IPS-NIHi11 (cell line): ENCODE data around the gene AUNIP.
A peak's percentile ranks its signal among the peaks of the same experiment; 100 is the strongest.

Experiments
- DNase-seq: peaks from one replicate; pipeline ENCODE4 v3.0.0; 2012; ENCODE audit warnings: mixed read lengths, low spot score

AUNIP gene

DNA sequence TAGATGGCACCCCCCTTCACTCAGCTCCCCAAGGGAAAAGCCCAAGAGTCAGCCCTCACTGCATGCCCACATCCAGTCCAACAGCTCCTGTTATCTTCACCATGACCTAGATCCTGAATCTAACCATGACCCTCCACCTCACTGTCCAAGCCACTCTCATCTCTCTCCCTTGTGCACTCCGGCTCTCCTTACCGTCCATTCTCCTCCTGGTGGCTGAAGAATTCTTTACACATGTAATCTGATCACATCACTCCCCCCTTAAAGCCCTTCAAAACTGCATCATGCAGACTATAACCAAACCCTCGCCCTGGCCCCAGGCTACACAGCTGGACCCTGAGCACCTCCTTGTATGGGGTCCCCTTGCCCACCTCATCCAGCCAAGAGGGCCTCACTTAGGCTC lies 30.2 kb upstream of the AUNIP start:
- no peak for DNase-seq

DNA sequence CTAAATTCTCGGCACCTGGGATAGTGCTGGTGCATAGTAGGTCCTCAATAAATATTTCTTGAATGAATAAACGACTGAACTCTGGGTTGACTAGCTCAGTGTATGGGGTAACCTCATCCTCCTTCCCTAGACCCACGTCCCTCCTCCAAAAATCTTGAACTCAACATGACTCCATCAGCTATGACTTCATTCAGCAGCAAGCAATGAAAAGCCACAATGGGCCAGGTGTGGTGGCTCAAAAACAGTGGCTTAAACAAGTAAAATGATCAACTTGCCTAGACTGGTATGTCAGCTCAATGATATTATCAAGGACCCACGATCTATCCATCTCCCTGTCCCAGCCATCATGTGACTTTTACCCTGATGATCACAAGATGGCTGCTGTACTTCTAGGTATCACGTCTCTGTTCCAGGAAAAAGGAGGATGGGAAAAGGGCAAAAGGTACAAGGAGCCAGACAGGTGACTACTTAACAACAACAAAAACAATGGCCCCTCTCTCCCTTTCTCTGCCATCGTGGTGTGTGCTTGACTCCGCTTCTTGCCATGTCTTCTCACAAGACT lies 29.2 kb upstream of the AUNIP start:
- DNase-seq: no peak

DNA sequence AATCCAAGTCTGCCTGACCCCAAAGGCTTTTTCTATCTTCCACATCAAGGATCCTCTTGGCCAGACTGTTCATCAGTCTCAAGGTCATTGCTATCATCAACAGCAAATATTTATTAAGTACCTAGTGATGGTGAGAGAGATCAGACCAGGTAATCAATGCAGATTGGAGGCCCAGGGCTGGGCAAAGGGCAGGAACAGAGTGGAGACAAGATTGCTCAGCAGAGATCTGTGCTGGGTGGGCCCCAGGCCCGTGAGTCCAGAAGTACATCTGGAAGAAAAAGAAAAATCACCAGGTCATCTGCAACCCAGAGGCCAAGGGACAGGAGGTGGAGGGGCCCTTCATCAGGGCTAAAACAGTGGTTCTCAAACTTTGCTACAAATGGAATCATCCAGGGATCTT lies 26.3 kb upstream of the AUNIP start:
- DNase-seq: no peak

DNA sequence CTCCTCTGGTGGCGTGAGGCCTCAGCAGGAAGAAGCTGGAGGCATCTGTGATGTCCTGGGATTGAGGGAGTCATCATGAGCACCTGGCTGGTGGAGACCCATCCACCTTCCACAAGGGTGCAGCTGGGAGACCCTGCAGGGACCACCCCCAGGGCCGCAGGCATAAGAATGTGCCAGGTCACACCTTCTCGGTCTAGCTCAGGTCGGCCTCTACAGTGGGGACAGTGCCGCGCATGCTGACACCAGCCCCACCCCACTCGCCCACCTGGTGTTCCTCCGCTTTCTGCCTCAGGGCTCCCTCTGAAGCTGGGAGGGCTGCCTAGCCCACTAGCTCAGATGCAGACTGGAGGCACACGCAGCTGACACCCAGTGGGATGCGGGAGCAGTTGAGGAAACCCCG lies 22.0 kb upstream of the AUNIP start:
- DNase-seq: no peak

DNA sequence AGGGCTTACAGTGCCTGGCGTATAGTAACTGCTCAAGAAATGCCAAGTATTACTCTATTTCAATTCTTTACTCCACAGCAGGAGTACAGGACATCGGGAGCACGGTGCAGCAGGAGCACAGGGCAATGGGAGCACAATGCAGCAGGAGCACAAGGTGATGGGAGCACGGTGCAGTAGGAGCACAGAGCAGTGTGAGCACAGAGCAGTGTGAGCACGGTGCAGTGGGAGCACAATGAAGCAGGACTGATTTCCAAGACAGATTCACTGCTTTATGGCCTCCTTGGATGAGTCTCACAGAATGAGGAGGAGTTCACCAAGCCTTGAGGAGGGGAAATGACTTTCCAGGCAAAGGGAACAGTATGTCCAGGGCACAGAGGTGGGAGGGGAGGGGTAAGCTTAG lies 21.3 kb upstream of the AUNIP start:
- no peak for DNase-seq

DNA sequence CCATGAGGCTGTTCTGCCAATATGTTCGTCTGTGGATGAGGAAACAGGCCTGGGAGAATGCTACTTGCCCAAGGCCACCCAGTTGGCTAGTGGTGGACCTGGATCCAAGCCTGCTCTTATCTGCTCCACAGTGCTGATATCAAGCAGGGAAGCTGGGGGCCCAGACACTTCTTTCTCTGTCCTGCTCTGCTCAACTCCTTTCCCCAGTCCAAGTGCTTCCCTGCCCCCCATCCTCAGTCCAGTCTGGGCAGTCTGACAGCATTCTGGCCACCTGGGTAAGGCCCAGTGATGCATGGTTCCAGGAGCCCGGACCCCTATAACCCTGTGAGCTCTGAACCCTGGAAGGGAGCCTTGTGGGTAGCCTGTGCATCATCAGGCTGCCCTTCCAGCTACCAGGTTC lies 20.4 kb upstream of the AUNIP start:
- no peak for DNase-seq

DNA sequence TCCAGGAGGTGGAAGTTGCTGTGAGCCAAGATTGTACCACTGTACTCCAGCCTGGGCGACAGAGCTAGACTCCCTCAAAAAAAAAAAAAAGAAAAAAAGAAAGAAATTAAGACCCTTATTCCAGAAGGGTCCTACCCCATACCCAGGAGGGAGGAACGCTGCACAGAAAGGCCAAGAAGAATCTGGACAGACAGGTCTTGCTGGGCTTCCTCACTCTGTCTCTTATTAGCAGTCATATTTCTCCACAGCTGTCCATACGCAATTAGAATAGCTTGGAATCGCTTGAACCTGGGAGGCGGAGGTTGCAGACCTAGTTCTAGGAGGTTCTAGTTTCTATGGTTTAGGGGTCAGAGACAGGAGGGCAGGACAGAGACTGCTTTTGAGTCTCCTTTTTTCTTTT lies 19.4 kb upstream of the AUNIP start:
- no peak for DNase-seq

DNA sequence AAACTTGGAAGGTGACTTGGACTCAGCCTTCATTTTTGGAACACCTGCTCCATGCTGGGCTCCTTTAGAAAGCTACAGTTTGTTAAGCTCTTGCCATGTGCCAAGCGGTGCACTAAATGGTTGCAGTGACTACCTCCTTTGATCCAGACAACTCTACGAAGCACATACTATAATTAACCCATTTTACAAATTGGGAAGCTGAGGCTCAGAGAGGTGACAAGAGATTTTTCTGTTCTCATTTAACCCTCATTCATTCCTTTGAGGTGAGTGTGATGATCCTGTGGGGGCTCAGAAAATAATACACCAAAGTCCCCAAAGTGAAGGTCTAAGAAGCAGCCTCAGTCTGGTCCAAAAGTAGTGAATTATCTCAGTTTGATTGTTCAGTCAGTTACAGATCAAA lies 17.9 kb upstream of the AUNIP start:
- no peak for DNase-seq

DNA sequence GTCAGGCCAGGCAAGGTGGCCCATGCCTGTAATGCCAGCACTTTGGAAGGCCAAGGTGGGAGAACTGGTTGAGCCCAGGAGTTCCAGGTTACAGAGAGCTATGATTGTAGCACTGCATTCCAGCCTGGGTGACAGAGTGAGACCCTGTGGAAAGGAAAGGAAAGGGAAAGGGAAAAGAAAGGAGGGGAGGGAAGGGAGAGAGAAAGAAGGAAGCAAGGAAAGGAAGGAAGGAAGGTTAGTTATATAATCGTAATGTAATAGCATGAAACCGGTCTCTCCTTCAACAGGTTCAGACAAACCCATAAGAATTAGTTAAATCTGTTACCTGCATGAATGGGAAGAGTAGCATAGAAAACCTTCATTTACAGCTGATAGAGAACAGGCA lies 17.4 kb upstream of the AUNIP start:
- no peak for DNase-seq

DNA sequence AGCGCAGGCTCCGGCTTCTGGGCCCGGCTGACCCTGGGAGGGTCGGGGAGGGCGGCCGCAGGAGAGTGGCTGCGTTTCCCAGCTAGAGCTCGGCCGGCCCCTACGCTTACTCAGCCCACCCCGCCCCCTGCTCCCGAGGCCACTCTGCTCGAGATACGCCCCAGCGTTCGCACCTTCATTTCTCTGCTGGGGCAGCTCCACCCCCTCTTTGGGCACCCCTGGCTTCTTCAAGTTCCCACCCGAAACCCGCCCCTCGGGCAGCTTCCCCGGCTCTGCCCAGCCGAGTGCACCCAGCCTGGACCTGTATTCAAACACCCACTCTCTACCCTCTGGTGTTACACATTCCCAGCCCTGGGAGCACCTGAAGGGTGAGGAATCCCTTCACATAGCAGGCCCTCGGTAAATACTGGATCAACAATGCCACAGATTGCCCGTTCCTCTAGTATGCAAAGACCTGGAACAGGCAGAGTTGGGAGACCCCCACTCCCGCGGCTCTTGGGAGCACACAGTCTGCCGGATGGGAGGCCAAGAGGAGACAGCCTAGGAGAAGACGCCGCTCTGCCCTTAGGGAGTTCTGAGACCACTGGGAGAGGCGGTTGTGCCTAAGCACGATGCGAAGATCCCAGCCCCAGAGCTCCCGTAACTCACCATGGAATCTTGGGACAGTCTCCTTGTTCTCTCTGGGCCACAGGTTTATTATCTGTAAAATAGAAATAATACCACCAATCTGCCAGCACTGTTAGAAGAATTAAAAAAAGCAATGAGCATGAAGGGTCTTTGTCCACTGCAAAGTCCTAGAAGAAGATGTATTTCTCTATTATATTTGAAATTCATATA lies 16.8 kb upstream of the AUNIP start:
- DNase-seq: peak; percentile 71

DNA sequence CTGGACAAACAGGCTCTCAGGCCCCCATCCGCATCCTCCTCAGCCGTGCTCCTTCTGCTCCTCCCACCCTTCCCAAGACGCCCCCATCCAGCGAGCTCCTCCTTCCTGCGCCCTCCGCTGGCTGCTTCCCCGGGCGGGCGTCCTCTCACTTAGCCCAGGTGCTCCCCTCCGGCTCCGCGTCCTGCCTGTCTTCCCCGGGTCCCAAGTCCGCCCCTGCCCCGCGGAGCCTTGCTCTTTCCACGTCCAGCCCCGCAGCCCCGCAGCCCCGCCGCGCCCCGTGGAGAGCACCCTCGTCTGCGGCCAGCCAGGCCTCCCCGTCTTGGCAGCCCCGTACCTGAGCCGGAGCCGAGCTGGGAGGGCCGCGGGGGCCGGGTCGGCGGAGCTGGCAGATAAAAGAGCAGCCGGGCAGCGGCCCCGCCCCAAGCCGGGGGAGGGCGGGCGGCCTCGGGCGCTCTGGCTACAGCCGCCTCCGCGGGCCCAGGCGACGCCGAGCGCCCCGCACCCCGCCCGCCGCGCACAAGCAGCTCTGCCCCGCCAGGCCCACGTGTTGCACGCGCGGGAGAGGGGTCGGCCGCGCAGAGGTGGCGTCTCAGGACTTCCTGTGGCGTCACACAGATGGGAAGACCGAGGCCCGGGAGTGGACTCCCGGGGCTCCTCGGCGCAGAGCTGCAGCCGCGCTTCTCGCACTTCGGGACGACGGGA lies 16.0 kb upstream of the AUNIP start, which contains the start of gene PAQR7:
Gene PAQR7, minus strand, starts transcription at position 555 of the 702 bp plus-strand sequence. CDS start 11,869 bp downstream, outside the sequence.
- peak; percentile 88 for DNase-seq

DNA sequence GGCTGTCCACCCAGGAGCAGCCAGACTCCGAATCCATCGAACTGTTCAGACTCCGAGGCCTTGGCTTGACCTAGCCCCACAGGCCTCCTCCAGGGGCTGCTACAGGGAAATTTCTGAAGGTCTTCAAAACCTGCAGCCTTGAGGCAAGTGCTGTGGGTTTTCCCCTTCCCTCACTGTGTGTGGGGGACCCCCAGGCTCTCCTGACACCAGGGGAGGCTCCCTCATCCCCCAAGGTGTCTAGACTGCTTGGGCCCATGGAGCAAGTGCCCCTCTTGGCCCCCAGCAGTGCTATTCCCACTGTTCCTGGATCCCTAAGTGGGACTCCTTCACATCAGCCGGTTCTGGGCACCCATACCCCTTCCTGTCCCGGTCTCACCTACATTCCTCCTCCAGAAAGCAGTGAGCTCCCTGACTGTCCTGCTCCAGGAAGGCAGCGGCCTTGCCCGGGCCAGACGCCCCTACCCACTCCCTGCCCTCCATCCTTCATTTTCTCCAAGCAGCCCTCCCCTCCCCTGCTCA lies 15.4 kb upstream of the AUNIP start:
- no peak for DNase-seq

DNA sequence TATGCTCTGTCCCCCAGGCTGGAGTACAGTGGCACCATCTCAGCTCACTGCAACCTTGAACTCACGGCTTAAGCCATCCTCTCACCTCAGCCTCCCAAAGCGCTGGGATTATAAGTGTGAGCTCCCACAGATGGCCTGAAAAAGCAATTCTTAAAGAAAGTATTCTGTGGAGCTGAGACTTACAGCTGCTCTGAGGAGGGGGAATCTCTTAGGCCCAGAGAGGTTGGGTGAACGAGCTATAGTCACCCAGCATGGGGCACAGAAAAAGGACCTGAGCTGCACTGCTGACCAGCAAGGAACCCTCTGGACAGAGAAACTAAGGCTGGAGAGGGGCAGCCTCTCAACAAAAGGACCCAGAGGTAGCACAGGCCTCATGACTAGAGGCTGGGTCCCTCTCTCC lies 15.0 kb upstream of the AUNIP start:
- DNase-seq: no peak

DNA sequence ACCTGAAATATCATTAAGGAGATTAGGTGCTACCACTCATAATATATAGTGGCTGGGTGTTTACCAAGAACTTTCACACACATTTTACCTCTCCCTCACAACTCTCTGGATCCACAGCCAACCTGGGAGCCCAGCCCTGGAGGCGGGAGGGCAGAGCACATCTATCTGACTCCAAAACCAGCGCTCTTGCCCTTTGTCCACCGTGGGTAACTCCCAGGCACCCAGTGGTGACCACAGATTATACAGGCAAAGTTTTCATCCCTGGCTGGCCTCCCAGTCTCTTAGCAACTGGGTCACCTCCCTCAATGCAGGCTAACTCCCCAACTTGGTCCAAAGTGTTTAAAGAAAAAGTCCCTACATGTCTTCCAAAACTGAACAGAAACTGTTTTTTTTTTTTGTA lies 13.9 kb upstream of the AUNIP start:
- DNase-seq: no peak

DNA sequence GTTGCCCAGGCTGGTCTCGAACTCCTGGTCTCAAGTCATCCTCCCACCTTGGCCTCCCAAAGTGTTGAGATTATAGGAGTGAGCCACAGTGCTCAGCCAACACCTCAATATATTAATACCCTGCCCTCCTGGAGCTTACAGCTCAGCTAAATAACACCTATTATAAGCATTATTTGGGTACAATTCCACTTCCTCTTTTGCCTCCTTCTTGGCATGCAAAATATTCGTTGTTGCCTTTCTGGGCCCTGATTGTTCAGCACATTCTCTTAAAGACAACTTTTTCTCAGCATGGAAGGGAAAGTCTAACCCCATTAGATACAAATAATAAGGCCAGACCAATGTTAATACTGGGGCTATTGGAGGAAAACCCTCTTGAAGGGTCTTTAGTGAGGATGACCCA lies 13.5 kb upstream of the AUNIP start:
- DNase-seq: no peak

DNA sequence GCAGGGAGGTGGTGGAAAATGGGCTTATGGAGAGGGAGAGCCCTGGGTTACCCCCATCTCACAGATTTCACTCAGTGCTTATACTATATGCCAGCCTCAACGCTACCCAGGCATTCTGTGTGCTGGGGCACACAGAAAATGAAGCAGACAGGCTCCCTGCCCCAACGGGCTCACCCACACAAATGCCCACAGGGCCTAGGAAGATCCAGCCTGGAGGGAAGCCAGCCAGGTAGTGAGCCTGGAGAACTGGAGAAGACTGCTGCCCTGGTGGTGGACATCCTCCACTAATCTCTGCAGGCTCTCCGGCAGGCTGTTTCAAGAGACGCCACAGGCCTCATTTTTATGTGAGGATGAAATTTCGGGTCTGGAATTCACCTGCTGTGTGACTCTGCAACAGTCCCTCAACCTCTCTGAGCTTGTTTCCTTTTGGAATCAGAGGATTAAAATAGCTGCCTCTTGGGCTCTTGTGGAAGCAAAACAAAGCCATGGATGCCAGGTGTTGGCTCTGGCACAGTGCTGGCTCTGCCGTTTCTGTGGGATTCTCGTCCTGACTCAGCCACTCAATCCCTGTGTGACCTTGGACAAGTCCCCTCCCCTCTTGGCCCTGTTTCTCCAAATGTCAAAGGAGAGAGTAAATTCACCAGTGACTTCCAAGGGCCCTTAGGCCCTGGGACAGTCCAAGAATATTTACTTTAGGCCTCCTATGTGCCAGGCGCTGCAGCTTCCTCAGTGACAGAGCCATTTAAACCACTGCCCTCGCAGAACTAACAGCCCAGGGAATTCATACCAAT lies 12.6 kb upstream of the AUNIP start:
- no peak for DNase-seq

DNA sequence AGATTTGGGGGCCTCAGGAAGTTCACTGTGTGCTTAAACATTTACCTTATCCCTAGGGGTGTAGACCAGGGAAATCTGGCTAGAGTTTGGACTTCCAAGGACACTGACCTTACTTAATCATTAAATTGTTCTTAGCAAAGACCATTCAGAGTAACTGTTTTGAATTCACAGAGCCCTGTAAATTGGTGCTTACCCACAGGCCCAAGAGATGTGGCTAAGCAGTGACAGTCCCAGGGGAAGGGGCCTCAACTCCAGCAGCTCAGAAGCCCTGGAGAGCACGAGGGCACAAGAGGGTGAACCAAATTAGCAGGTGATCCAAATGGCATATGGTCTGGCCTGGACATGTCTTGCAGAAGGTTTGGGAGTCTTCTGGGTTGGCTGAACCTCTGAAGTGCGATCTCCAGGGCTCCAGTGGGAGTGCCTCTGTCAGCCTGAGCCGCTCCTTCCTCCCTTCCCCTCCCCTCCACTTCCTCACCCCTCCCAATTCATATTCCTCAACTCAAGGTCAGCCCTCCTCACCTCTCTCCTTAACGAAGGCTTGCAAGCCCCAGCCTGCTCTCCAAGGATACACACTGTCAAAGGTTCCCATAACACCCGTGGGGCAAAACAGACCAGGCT lies 11.9 kb upstream of the AUNIP start:
- DNase-seq: no peak

DNA sequence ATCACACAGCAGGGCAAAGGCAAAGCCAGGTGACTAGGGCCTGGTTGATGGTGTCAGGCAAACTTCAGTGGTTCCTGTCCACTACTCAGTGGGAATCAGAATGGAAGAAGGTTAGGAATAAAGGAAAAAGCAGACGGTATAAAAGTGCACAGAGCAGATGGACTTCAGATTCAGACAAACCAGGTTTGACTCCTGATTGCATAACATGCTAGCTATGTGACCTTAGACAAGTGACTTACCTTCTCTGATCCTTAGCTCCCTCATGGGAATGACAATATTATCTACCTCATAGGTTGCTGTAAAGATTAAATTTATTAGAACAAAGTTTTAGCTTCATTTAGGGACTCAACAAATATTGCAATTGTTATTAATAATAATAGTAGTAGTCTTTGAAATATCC lies 11.4 kb upstream of the AUNIP start:
- DNase-seq: no peak

DNA sequence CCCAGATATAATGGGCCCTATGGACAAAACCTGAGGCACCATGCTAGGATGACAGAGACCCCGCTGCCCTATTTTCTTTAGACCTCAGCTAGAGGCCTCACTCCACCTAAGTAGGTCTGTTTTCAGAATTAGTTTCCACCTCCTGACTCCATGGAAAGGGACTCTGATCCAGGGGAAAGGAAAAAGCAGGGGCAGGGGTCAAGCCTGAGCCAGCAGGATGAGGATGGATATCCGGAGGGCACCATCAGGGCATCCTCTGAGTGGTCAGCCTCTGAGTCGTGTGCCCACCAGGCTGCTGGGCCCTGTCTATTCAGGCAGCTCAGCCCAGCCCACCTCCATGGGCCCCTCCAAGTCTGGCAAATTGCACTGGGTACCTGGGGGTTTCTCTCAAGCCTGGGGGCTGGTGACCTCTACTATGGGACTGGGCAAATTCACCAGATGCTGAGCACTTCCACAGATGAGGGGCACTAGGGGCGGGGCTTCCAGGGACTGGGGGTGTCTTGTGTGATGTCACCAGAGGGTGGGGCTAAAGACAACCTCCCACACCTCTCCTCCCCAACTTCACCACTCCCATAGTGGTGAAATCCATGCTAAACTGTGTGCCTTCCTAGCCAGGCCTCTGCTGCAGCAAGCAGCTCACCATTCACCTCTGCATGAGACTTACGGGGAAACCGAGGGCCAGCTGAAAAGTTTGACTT lies 10.8 kb upstream of the AUNIP start:
- DNase-seq: peak; percentile 45

DNA sequence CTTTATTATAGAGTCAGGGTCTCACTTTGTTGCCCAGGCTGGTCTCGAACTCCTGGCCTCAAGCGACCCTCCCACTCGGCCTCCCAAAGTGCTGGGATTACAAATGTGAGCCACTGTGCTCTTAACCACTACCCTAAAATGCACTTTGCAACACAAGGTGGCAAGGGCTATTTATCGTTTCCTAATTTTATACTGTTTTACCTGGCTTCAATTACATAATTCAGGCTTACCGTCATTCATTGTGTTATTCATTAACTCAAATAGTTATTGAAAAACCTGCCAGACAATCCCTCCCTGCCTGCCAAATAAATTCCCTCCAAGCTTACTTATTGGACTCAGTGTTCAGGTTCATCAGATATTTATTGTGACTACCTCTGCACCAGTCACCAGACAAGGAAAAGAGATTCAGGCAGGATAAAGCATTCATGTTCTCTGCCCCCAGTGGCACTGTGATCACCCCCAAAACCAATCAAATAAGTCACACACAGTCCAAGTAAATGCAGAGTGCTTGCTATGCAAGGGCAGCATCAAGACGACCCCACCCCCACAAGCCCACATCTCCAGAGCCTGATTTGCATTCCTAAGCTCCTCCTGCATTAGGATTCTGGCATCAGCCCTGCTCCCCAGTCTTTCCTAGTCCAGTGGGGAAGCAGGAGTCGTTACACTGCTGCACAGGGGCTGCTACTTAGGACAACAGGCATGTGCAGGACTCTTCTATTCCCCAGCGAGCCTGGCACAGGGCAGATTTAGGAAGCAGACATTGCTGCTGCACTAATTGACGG lies 8.1 kb upstream of the AUNIP start:
- peak; percentile 45 for DNase-seq
